K562 (cell line): ENCODE measurements around the gene AKAP13. TPM values are rescaled to one million over a fixed set of nuclear protein-coding genes. Genes with fewer than 3 reads are reported as not detected.

Experiments used
- ATAC-seq: fragments of 200-7000 bp; cut with Tn5 transposase; 3 replicates; pipeline ENCODE4 v1.9.1; 2020; ENCODE audit warnings: moderate library complexity
- BruUV-seq: library from RNA; stranded (reverse); fragments of 400-500 nt; replicated peaks from 2 replicates; lab custom pipeline; 2021; lab: Mats Ljungman, UMichigan
- CTCF ChIA-PET: fragments of 300-600 bp; formaldehyde crosslinking; extraction: SDS; loops from one replicate; lab custom pipeline; 2021; ENCODE audit warnings: low intra/inter-chr PET ratio; lab: Yijun Ruan, JAX
- POLR2A ChIA-PET: fragments of 300-600, 350-650 bp; sonication (Branson Sonifier 250); formaldehyde crosslinking; extraction: SDS; loops from one replicate; lab custom pipeline; 2021; ENCODE audit warnings: antibody characterized with exemption, inconsistent platforms; lab: Yijun Ruan, JAX
- DNase-seq, 4 experiments: peaks; one replicate each; pipeline versions ENCODE4 v3.0.0 to v3.0.0-alpha.2; 2011 to 2018; ENCODE audit warnings: low spot score in 3 of 4, mixed read lengths in 3 of 4; ENCODE audit errors: extremely low read depth in 1 of 4
- FAIRE-seq: peaks from 2 replicates; lab custom pipeline; 2011; peaks lifted over from hg19 to GRCh38; lab: Jason Lieb, UNC
- H2AFZ ChIP-seq: 2 replicates; pipeline ENCODE4 v1.6.0; 2011; ENCODE audit warnings: low read depth, low read length, control low read depth, inconsistent platforms
- H3K27ac ChIP-seq: fragments of 200-600 bp; 3 replicates; pipeline ENCODE4 v1.8.0; 2011; ENCODE audit warnings: low read depth, mild to moderate bottlenecking, control low read depth, inconsistent platforms, low read length, moderate library complexity, mixed read lengths; ENCODE audit errors: extremely low read depth
- H3K27me3 ChIP-seq, 2 experiments: fragments of 300-600 bp in 1 of 2; 2 replicates in 1 of 2; 3 replicates in 1 of 2; pipeline versions ENCODE4 v1.6.0 to v1.8.0; 2011; ENCODE audit warnings: inconsistent platforms in 2 of 2, low read length in 2 of 2, mild to moderate bottlenecking in 1 of 2, mixed read lengths in 1 of 2, moderate library complexity in 1 of 2; ENCODE audit not compliant: control insufficient read depth in 2 of 2, insufficient read depth in 2 of 2
- H3K36me3 ChIP-seq: fragments of 300-600 bp; 3 replicates; pipeline ENCODE4 v1.8.0; 2011; ENCODE audit warnings: mild to moderate bottlenecking, low read length, inconsistent platforms; ENCODE audit not compliant: control insufficient read depth, insufficient read depth
- H3K4me1 ChIP-seq, 2 experiments: fragments of 200-600 bp in 1 of 2; replicated peaks in 1 of 2; 2 replicates in 1 of 2; 3 replicates in 1 of 2; pipeline versions ENCODE4 v1.5.1 to v1.8.0; 2011; ENCODE audit warnings: inconsistent platforms in 2 of 2, low read length in 2 of 2, mild to moderate bottlenecking in 1 of 2, mixed read lengths in 1 of 2, moderate library complexity in 1 of 2; ENCODE audit not compliant: control insufficient read depth in 2 of 2, insufficient read depth in 2 of 2
- H3K4me2 ChIP-seq: 2 replicates; pipeline ENCODE4 v1.6.1; 2011; ENCODE audit warnings: low read length, control low read depth, inconsistent platforms, mixed read lengths; ENCODE audit not compliant: insufficient read depth
- H3K4me3 ChIP-seq: fragments of 200-600 bp; sonication (generic), shearing (Covaris generic); 2 replicates; pipeline ENCODE4 v1.5.1; 2016; ENCODE audit warnings: control low read depth, inconsistent platforms
- H3K79me2 ChIP-seq: fragments of 200-600 bp; 3 replicates; pipeline ENCODE4 v1.8.0; 2011; ENCODE audit warnings: low read length, inconsistent platforms; ENCODE audit not compliant: control insufficient read depth, insufficient read depth
- H3K9ac ChIP-seq, 2 experiments: 2 replicates each; pipeline versions ENCODE4 v1.6.0 to v1.6.1; 2011; ENCODE audit warnings: low read depth in 2 of 2, low read length in 2 of 2, control low read depth in 1 of 2, inconsistent platforms in 1 of 2, mild to moderate bottlenecking in 1 of 2, mixed read lengths in 1 of 2; ENCODE audit not compliant: insufficient read depth in 1 of 2
- H3K9me1 ChIP-seq: one replicate; pipeline ENCODE4 v1.6.0; 2011; ENCODE audit warnings: inconsistent platforms, mild to moderate bottlenecking, low read length, moderate library complexity; ENCODE audit not compliant: control insufficient read depth, insufficient read depth
- H3K9me3 ChIP-seq: replicated peaks from 2 replicates; pipeline ENCODE4 v1.5.1; 2011; ENCODE audit warnings: low read depth, low read length, inconsistent platforms; ENCODE audit not compliant: control insufficient read depth, insufficient read depth
- H4K20me1 ChIP-seq: replicated peaks from 2 replicates; pipeline ENCODE4 v1.6.1; 2011; ENCODE audit warnings: low read length, inconsistent platforms, mixed read lengths; ENCODE audit not compliant: control insufficient read depth, insufficient read depth
- CBX3 ChIP-seq, 2 experiments: IDR thresholded peaks; 1 replicate in 1 of 2; 2 replicates in 1 of 2; pipeline ENCODE4 v1.6.1; 2012; ENCODE audit warnings: inconsistent platforms in 2 of 2, low read length in 2 of 2, borderline replicate concordance in 1 of 2, control low read depth in 1 of 2
- CCAR2 ChIP-seq: fragments of 200-400 bp; formaldehyde crosslinking; IDR thresholded peaks from 2 replicates; pipeline ENCODE4 v1.6.1; 2017; ENCODE audit warnings: mild to moderate bottlenecking, low read depth, low read length
- DNMT1 ChIP-seq: fragments of 450-650 bp; IDR thresholded peaks from 2 replicates; pipeline ENCODE4 v1.6.1; 2016; ENCODE audit warnings: antibody characterized with exemption, mild to moderate bottlenecking
- HCFC1 ChIP-seq: IDR thresholded peaks from 2 replicates; pipeline ENCODE4 v1.6.1; 2012; ENCODE audit warnings: low read depth, low read length, improper control_type of control experiment
- PHF8 ChIP-seq: fragments of 200-600 bp; sonication (generic); IDR thresholded peaks from 2 replicates; pipeline ENCODE4 v1.6.1; 2012; ENCODE audit warnings: mixed run types, mild to moderate bottlenecking, inconsistent platforms, low read length, moderate library complexity, borderline replicate concordance
- POLR2AphosphoS2 ChIP-seq: IDR thresholded peaks from 2 replicates; pipeline ENCODE4 v1.6.1; 2012; ENCODE audit warnings: low read length, improper control_type of control experiment
- SMARCA4 ChIP-seq: fragments of 450-650 bp; IDR thresholded peaks from 2 replicates; pipeline ENCODE4 v1.6.1; 2016
- TCF7L2 ChIP-seq: fragments of 150-350 bp; IDR thresholded peaks from 2 replicates; pipeline ENCODE4 v1.6.1; 2016; ENCODE audit warnings: low read depth, mild to moderate bottlenecking, low read length, moderate library complexity
- ZC3H4 ChIP-seq: sonication (generic); formaldehyde crosslinking; IDR thresholded peaks from 2 replicates; pipeline ENCODE4 v1.9.0; 2021; ENCODE audit warnings: missing genetic modification reagents, borderline replicate concordance
- ZNF274 ChIP-seq: IDR thresholded peaks from 2 replicates; pipeline ENCODE4 v1.6.1; 2011; ENCODE audit warnings: low read depth, mild to moderate bottlenecking, low read length, moderate library complexity, borderline replicate concordance
- WGBS: fragments of 100-300 bp; shearing (Covaris generic); methylation state at CpG from one replicate; pipeline ENCODE4 v1.1.6; 2016; ENCODE audit warnings: low coverage, mixed read lengths; ENCODE audit not compliant: insufficient coverage; ENCODE audit errors: missing lambda C conversion rate; 5-methylcytosine and 5-hydroxymethylcytosine counted together
- in situ Hi-C: fragments of 300-500 bp; cut with MboI; formaldehyde crosslinking; loops from 4 replicates; pipeline ENCODE4 v1.15.0; 2018; ENCODE audit warnings: inconsistent platforms, mixed read lengths
- intact Hi-C: fragments of 100-400 bp; cut with micrococcal nuclease; formaldehyde crosslinking; loops from 2 replicates; pipeline ENCODE4 v1.14.2; 2022
- polyA plus RNA-seq, 8 experiments: library from polyadenylated mRNA; depleted of rRNA in 4 of 8; stranded (reverse) in 5 of 8; unstranded in 3 of 8; fragments of >200 nt; fragmentation: Nextera tagmentation in 2 of 8; fragmentation: Illumina TruSeq in 1 of 8; extraction: Ambion mirVana in 2 of 8; extraction: Trizol in 1 of 8; gene quantifications; 2 replicates each; pipeline versions ENCODE4 v1.2.1 to v1.2.3, GENCODE V29; 2011 to 2014; ENCODE audit warnings: inconsistent platforms in 1 of 8, missing spikeins in 1 of 8
- total RNA-seq, 7 experiments: library from RNA; depleted of rRNA in 6 of 7; stranded (reverse); fragments of >200 nt in 6 of 7; fragmentation: Illumina TruSeq in 2 of 7; extraction: Trizol in 2 of 7; gene quantifications; 2 replicates each; pipeline versions ENCODE4 v1.2.1 to v1.2.3, GENCODE V29; 2011 to 2021; ENCODE audit warnings: low replicate concordance in 1 of 7

AKAP13 gene
- total and polyA plus RNA-seq, 9 of the 15 experiments (the other 6 are each of a cell fraction or from before 2014, with no cell fraction given) = 0.03 to 1.7 (median 0.42) TPM

GRCh38 chr15:85406916-85407315 is 26.5 kb downstream of the AKAP13 start:
- in situ Hi-C loops = no loop called here
- CTCF ChIA-PET = no interaction called here

GRCh38 chr15:85407421-85408269 is 27.2 kb downstream of the AKAP13 start:
- no peak for FAIRE-seq
- in situ Hi-C loops = no loop called here
- 0% methylated on average over 6 of the region's 6 CpGs for WGBS

More at GRCh38 chr15:85406916-85407315, 26.5 kb downstream of the AKAP13 start:
- DNase-seq (no peak), FAIRE-seq (no peak), ATAC-seq (no peak)
- TF ChIP-seq ZNF274 (no peak), DNMT1 (no peak), CCAR2 (no peak)
- Histone ChIP-seq H2AFZ (no peak overlapping the region), H4K20me1 (no peaks in the 10 kb centered on the region), H3K27me3 (peaks cover 0 to 2% of the 10 kb centered on the region in 2 experiments; a peak in 2 of 5 replicates), H3K4me3 (no peak overlapping the region), H3K9me1 (no peaks in the 10 kb centered on the region), H3K9me3 (no peaks in the 10 kb centered on the region), H3K79me2 (no peaks in the 10 kb centered on the region), H3K27ac (no peak overlapping the region), H3K4me2 (no peak overlapping the region), H3K4me1 (no peaks in the 10 kb centered on the region), H3K9ac (no peak overlapping the region), H3K36me3 (no peaks in the 10 kb centered on the region)
- POLR2A ChIA-PET = no interaction called here
- intact Hi-C loops = no loop called here
- WGBS = 4% methylated on average over 4 of the region's 4 CpGs
- no TSS peak for BruUV-seq

More at GRCh38 chr15:85407421-85408269, 27.2 kb downstream of the AKAP13 start:
- Histone ChIP-seq H3K9ac (no peak overlapping the region), H3K36me3 (no peaks in the 10 kb centered on the region), H3K27ac (no peak overlapping the region), H3K4me1 (no peaks in the 10 kb centered on the region), H3K4me3 (no peak overlapping the region), H3K9me3 (no peaks in the 10 kb centered on the region), H3K79me2 (no peaks in the 10 kb centered on the region), H3K9me1 (no peaks in the 10 kb centered on the region), H3K27me3 (peaks cover 0 to 2% of the 10 kb centered on the region in 2 experiments; a peak in 3 of 5 replicates), H4K20me1 (no peaks in the 10 kb centered on the region), H3K4me2 (no peak overlapping the region), H2AFZ (no peak overlapping the region)
- TF ChIP-seq HCFC1 (no peak), SMARCA4 (no peak), PHF8 (no peak), CBX3 (IDR thresholded peaks at IDR 0.05; ENCODE audit: borderline replicate concordance in 1 of 2, low read length in 2 of 2) (no peak), ZC3H4 (no peak), POLR2AphosphoS2 (no peak), TCF7L2 (no peak)
- DNase-seq (no peak), ATAC-seq (no peak)
- BruUV-seq = no TSS peak
- intact Hi-C loops = no loop called here
- POLR2A ChIA-PET = no interaction called here
- CTCF ChIA-PET = no interaction called here
